Activated CD4-positive, alpha-beta T cell treated with anti-CD3 and anti-CD28 coated beads, Interleukin-2, amount 10 ng/mL, durations not matched to agents 7 days and 5 days (primary cell): ENCODE data around the gene ARFGEF3. TPM values are rescaled to one million over a fixed set of nuclear protein-coding genes. Genes with fewer than 3 reads are reported as not detected.

Experiments
- CTCF ChIA-PET: fragments of 350-600 bp; sonication (Branson Sonifier 250); formaldehyde crosslinking; loops from one replicate; lab custom pipeline; 2021; ENCODE audit warnings: antibody characterized with exemption; lab: Charles Lee
- POLR2A ChIA-PET: fragments of 350-600 bp; sonication (Branson Sonifier 250); formaldehyde crosslinking; loops from one replicate; lab custom pipeline; 2021; ENCODE audit warnings: antibody characterized with exemption; lab: Charles Lee
- DNase-seq: peaks from one replicate; pipeline ENCODE4 v3.0.0-alpha.2; 2020
- H3K27ac Mint-ChIP-seq: one replicate; pipeline ENCODE4 v1.8.0; 2021; ENCODE audit warnings: mild to moderate bottlenecking, moderate library complexity, mixed read lengths
- H3K27me3 Mint-ChIP-seq: one replicate; pipeline ENCODE4 v1.8.0; 2021; ENCODE audit warnings: mixed read lengths
- H3K36me3 Mint-ChIP-seq: one replicate; pipeline ENCODE4 v1.8.0; 2021; ENCODE audit warnings: low read depth, mixed read lengths
- H3K4me1 Mint-ChIP-seq: one replicate; pipeline ENCODE4 v1.8.0; 2021; ENCODE audit warnings: mixed read lengths
- H3K4me3 Mint-ChIP-seq: one replicate; pipeline ENCODE4 v1.8.0; 2021; ENCODE audit warnings: mild to moderate bottlenecking, moderate library complexity, mixed read lengths
- H3K9me3 Mint-ChIP-seq: one replicate; pipeline ENCODE4 v1.8.0; 2021; ENCODE audit warnings: mixed read lengths
- total RNA-seq, 2 experiments: library from RNA; stranded (reverse); gene quantifications; one replicate each; pipeline ENCODE4 v1.2.3, GENCODE V29; 2021

ARFGEF3 gene
- total RNA-seq, 2 experiments from 2014 or later: 0.05 to 0.06 TPM

DNA sequence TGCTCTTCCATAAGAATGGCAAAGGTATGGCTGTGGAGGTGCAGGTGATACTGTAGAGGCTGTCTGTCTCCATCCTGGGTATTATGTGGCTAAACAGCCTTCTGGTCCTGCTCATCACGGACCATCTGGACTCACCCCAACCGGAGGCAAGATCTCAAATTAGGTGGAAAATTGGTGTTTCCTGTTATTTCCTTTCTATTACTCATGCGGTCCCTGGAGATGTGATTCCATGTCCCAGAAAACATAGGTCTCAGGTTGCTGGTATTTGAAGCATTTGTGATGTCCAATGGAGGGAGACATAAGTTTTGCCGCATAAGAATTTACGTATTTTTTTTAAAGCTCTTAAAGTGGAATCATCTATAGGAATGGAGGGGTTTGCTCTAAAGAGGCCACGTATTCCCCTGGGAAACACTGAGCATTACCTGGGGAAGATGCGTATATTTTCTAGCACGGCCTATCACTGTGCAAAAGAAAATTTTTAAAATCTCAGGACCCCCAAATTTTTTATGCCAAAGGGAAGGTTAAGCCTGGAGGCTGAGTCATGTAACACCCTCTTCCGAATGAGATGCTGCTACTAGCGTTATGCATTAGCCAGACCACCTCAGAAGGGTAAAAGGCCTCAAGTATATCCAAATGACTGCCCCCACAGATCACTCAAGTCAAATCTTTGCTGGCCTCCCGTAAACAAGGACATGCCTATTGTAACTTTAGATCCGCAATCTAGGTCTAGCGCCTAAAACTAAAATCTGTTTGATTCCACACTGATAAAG is 78.9 kb downstream of the ARFGEF3 start:
- CTCF ChIA-PET: interaction anchor here (0.9 kb wide), 1 partner anchor 18 kb away, joined by 4 read pairs; no protein-coding TSS in a partner anchor
- Mint-ChIP-seq H3K4me3 (no peak overlapping the region), H3K27me3 (peaks cover 8% of the 10 kb centered on the region), H3K27ac (no peak overlapping the region), H3K9me3 (no peaks in the 10 kb centered on the region), H3K36me3 (no peaks in the 10 kb centered on the region), H3K4me1 (no peaks in the 10 kb centered on the region)
- POLR2A ChIA-PET: no interaction called here
- DNase-seq: no peak

DNA sequence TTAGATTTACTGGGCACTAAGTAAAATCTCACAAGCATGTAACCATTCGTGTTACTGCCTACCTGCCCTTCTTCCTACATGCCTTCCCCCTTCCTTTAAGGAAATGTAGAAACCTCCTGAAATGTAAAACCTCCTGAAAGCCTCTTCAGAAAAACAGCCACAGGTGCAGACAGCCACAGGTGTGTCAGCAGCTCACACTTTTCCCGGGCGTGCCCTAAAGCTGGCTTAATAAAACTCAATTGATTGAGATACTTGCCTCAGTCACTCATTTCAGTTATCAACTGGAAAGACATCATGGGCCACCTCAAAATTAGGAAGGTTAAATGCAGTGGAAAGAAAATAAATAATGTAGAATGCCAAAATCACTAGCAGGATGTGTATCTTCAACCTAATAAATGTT is 79.6 kb downstream of the ARFGEF3 start:
- DNase-seq: no peak
- Mint-ChIP-seq H3K9me3 (no peaks in the 10 kb centered on the region), H3K36me3 (no peaks in the 10 kb centered on the region), H3K4me1 (no peaks in the 10 kb centered on the region), H3K27me3 (peaks cover 8% of the 10 kb centered on the region), H3K4me3 (no peak overlapping the region), H3K27ac (no peak overlapping the region)
- POLR2A ChIA-PET: interaction anchor here (0.5 kb wide), 1 partner anchor 78 kb away, joined by 7 read pairs; no protein-coding TSS in a partner anchor
- CTCF ChIA-PET: no interaction called here

DNA sequence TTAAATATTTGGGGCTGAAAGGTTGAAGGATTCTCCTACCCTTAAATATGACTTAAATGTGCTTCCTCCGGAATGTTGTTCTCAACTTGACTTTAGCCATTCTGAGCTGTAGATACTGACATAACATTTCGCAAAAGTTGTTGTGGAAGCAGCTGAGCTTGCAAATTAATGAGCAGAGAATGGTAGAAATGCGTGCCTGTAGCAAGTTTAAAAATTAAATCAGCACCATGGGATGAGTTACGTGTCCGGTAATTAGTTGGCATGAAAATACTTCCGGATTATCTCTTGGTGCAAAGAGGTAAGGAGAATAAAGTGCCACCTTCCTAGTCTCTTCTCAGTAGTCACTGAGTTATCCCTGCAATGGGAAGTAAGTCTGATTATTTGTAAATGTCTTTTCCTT is 80.2 kb downstream of the ARFGEF3 start:
- H3K4me1 Mint-ChIP-seq: no peaks in the 10 kb centered on the region
- no peak overlapping the region for H3K4me3 Mint-ChIP-seq
- H3K27me3 Mint-ChIP-seq: peaks cover 8% of the 10 kb centered on the region
- H3K27ac Mint-ChIP-seq: no peak overlapping the region
- ChIA-PET POLR2A (interaction anchor here (0.5 kb wide), 1 partner anchor 77 kb away, joined by 7 read pairs; no protein-coding TSS in a partner anchor), CTCF (no interaction called here)
- no peak for DNase-seq
- no peaks in the 10 kb centered on the region for H3K9me3 Mint-ChIP-seq
- H3K36me3 Mint-ChIP-seq: no peaks in the 10 kb centered on the region

DNA sequence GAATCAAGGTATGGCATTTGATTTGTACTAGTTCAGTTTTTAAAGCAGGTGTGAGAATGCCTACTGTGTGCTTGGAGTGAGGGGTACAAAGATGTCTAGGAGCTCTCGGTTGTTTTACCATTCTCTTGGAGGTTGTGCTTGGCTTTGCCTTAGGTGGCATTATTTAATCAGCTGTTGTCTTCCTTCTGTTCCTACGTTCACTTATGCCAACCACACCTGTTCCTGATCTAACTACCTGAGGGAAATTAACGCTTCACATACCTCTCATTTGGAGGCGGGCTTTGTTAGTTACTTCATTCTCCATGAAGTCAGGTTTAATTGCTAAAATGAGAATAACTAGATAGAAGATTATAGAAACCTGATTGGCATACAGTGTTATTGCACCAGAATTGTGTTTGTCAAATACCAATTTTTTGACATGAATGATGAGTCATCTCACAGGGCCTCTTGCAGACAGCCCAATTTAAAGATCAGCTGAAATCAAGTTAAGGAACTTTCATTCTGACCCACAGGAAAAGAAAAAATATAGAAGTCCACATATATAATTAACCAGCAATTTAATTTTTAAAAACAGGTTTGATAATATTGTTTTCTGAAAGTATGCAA is 81.4 kb downstream of the ARFGEF3 start:
- H3K4me1 Mint-ChIP-seq: no peaks in the 10 kb centered on the region
- H3K9me3 Mint-ChIP-seq: no peaks in the 10 kb centered on the region
- ChIA-PET CTCF (no interaction called here), POLR2A (no interaction called here)
- H3K27ac Mint-ChIP-seq: no peak overlapping the region
- no peaks in the 10 kb centered on the region for H3K36me3 Mint-ChIP-seq
- no peak overlapping the region for H3K4me3 Mint-ChIP-seq
- no peak for DNase-seq
- H3K27me3 Mint-ChIP-seq: peaks cover 8% of the 10 kb centered on the region

DNA sequence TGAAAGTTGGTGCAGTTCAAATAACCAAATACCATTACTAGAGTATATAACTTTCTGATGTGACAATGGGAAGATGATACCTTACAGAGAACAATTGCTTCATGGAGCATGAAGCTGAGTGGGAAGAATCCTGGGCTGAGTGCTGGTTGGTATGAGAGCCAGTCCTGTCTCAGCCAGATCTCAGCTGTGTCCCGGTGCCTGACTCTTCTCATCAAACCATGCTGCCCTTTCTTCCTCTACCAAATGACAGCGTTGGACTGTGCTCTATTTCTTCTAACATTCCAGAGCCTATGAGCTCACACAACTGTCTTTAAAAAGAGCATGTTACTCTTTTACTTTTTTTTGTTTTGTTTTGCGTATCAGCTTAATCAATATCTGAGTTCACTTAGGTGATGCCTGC is 84.0 kb downstream of the ARFGEF3 start:
- Mint-ChIP-seq H3K27ac (no peak overlapping the region), H3K4me1 (no peaks in the 10 kb centered on the region), H3K27me3 (peaks cover 9% of the 10 kb centered on the region), H3K9me3 (no peaks in the 10 kb centered on the region), H3K4me3 (no peak overlapping the region), H3K36me3 (no peaks in the 10 kb centered on the region)
- POLR2A ChIA-PET: no interaction called here
- CTCF ChIA-PET: interaction anchor here (0.6 to 1.1 kb wide), 2 partner anchors 12 to 16 kb away, joined by 3 to 5 read pairs; no protein-coding TSS in a partner anchor
- no peak for DNase-seq

DNA sequence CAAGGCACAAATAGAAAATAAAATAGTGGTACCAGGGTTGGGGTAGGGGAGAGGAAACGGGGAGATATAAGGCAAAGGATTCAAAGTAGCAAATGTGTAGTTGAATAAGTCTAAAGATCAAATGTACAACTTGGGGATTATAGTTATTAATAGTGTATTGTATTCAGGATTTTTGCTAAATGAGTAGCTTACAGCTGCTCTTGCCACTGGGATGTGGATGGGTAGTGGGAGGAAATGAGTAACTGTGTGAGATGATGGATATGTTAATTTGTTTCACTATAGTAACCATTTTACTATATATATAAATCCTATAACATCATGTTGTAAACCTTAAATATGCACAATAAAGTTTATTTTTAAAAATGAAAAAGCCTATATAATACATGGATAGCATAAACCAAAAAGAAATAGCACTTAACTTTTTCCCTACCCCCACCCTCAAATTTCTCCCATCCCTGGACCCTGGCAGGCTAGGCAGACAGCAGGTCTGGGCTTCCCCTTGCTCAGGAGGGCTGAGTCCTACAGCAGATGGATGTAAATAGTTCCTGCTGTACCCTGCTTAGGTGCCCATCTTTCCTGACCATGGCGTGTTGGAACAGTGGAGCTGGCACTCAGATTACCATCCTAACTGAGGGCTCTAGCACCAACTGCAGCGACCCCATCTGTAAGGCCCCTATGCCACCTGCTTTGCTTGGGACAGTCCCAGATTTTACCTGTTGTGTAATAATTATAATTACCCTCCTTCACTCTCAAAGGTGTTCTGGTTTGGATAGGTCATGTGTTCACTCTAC is 85.1 kb downstream of the ARFGEF3 start:
- CTCF ChIA-PET: interaction anchor here (1.1 kb wide), 1 partner anchor 13 kb away, joined by 3 read pairs; no protein-coding TSS in a partner anchor
- Mint-ChIP-seq H3K27me3 (peaks cover 15% of the 10 kb centered on the region), H3K4me1 (no peaks in the 10 kb centered on the region), H3K27ac (no peak overlapping the region), H3K4me3 (no peak overlapping the region), H3K36me3 (no peaks in the 10 kb centered on the region), H3K9me3 (no peaks in the 10 kb centered on the region)
- no peak for DNase-seq
- POLR2A ChIA-PET: no interaction called here

DNA sequence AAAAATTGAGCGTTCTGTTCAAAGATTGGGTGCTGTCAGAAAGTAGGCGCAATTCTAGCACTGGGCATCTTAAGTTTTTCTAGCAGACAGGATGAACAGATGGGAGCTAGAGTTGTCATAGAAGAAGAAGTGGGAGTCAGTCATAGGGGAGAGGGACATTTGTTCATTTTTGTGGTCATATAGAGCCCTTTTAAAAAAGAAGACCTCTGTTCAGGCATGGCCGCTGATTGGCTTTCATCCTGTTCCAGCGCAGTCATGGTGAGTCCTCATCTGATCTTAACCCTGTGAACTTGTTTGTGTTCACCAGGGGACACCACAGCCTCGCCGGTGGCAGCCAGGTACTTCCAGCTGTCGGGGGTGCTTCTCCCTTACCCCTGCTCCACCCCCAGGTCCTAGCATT is 86.3 kb downstream of the ARFGEF3 start:
- peaks cover 12% of the 10 kb centered on the region for H3K27me3 Mint-ChIP-seq
- no peak overlapping the region for H3K27ac Mint-ChIP-seq
- no peak overlapping the region for H3K4me3 Mint-ChIP-seq
- ChIA-PET POLR2A (no interaction called here), CTCF (interaction anchor here (0.6 kb wide), 1 partner anchor 1227 kb away, joined by 4 read pairs; no protein-coding TSS in a partner anchor)
- DNase-seq: no peak
- no peaks in the 10 kb centered on the region for H3K9me3 Mint-ChIP-seq
- H3K4me1 Mint-ChIP-seq: no peaks in the 10 kb centered on the region
- H3K36me3 Mint-ChIP-seq: no peaks in the 10 kb centered on the region

DNA sequence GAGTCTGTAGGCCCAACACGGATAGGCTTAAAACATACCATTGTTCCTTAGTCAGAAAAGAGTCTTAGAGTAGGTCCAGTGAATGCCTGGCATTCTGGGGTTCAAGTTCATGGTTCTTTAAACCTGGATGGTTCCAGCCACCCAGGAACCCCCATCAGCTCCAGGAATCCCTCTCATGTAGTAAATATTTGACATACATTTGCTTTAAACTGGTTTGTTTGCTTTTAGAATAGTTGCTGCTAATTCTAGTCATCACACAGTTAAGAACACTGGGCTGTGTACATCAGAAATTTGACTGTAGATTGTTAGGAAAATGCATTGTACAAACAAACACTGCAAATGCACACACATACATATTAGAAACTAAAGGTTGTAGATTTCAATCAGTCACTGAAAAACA is 87.1 kb downstream of the ARFGEF3 start:
- Mint-ChIP-seq H3K9me3 (no peaks in the 10 kb centered on the region), H3K27ac (no peak overlapping the region), H3K4me3 (no peak overlapping the region), H3K27me3 (peaks cover 11% of the 10 kb centered on the region), H3K36me3 (no peaks in the 10 kb centered on the region), H3K4me1 (no peaks in the 10 kb centered on the region)
- DNase-seq: no peak
- ChIA-PET POLR2A (no interaction called here), CTCF (interaction anchor here (0.6 kb wide), 1 partner anchor 1228 kb away, joined by 4 read pairs; no protein-coding TSS in a partner anchor)

DNA sequence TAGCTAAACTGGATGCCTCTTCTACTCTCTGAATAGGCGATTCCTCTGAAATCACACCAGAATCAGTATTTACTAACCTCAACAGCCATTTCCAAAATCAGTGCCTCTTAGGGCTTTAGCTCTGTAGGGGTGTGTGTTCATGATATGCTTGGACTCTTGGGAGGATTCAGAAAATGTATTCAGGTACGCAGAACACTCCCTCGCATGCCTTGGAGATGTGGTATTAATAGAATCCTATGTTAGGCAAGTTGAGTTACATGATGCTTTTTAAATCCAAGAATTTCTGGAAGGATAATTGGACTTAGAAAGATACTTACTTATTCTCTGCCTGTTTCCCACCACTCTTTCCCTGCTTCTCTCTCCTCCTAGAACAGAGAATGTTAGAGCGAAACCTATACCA is 88.3 kb downstream of the ARFGEF3 start:
- CTCF ChIA-PET: no interaction called here
- no peak overlapping the region for H3K4me3 Mint-ChIP-seq
- no peaks in the 10 kb centered on the region for H3K36me3 Mint-ChIP-seq
- H3K27ac Mint-ChIP-seq: no peak overlapping the region
- POLR2A ChIA-PET: no interaction called here
- DNase-seq: no peak
- H3K4me1 Mint-ChIP-seq: no peaks in the 10 kb centered on the region
- no peaks in the 10 kb centered on the region for H3K9me3 Mint-ChIP-seq
- peaks cover 9% of the 10 kb centered on the region for H3K27me3 Mint-ChIP-seq

DNA sequence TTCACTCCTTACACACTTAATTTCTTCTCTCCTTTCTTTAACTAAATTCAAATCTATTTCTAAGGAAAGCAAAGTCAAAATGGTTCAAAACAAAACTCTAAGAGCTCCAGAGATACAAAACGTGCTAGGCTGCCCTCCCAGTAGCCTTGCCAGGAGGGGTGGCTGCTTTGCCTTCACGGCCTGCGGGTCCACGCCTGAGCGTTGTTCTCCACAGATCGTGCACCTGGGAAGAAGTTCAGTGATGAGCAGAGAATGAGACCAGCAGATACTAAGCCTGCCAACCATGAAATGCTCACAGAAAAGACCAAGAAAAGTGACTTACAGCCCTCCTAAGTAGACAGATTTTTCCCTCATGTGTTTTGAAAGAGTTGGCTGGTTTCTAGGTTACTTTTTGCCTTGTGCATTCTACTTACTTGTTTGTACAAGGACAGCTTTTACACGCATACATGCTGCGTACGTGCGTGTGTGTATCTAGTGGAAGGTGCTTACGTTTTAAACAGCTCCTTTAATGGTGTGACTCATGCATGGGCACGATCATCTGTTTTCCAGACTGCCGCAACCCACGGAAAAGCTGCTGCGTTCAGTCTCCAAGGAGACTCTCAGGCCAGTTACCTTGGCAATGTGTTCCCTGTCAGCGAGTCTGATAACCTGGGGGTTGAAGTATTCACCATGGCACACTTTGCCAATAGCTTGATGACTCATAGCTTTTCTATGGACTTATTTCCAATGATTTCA is 88.9 kb downstream of the ARFGEF3 start:
- Mint-ChIP-seq H3K27me3 (peaks cover 9% of the 10 kb centered on the region), H3K9me3 (no peaks in the 10 kb centered on the region), H3K27ac (no peak overlapping the region), H3K36me3 (no peaks in the 10 kb centered on the region), H3K4me1 (no peaks in the 10 kb centered on the region), H3K4me3 (no peak overlapping the region)
- POLR2A ChIA-PET: no interaction called here
- DNase-seq: no peak
- CTCF ChIA-PET: no interaction called here

DNA sequence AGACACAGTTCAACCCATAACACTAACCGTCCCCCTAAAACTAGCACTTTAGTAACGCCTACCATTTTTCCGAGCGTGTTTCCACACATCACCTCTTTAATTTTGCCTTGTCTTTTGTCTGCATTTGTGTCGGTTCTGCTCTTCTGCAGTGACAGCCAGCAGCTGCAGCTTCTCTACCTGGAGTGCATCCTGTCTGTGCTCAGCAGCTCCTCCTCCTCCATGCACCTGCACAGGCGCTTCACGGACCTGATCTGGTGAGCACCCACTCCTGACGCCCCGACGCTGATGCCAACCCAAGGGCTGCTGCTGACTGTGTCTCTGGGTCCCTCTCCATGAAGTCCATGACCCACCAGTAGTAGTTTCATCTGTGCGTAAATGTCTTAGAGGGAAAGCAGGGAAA is 92.0 kb downstream of the ARFGEF3 start:
- no peak overlapping the region for H3K27ac Mint-ChIP-seq
- POLR2A ChIA-PET: no interaction called here

DNA sequence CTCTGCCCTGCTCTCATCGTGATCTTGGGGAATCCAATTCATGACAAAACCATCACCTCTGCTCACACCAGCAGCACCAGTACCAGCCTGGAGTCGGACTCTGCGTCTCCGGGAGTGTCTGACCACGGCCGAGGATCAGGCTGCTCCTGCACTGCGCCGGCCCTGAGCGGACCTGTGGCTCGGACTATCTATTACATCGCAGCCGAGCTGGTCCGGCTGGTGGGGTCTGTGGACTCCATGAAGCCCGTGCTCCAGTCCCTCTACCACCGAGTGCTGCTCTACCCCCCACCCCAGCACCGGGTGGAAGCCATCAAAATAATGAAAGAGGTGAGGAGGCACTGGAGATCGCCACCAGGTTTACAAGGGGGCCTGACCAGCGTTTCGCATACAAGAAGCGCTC is 93.7 kb downstream of the ARFGEF3 start:
- Mint-ChIP-seq H3K36me3 (no peaks in the 10 kb centered on the region), H3K4me3 (no peak overlapping the region), H3K9me3 (no peaks in the 10 kb centered on the region), H3K4me1 (no peaks in the 10 kb centered on the region), H3K27ac (no peak overlapping the region), H3K27me3 (peaks cover 16% of the 10 kb centered on the region)
- no peak for DNase-seq
- POLR2A ChIA-PET: no interaction called here
- CTCF ChIA-PET: no interaction called here

More for the DNA sequence above, 92.0 kb downstream of the ARFGEF3 start:
- Mint-ChIP-seq H3K36me3 (no peaks in the 10 kb centered on the region), H3K9me3 (no peaks in the 10 kb centered on the region), H3K4me3 (no peak overlapping the region), H3K4me1 (no peaks in the 10 kb centered on the region), H3K27me3 (peaks cover 9% of the 10 kb centered on the region)
- CTCF ChIA-PET: no interaction called here
- no peak for DNase-seq
